ENCODE measurements around the gene PTGIS.
A peak's percentile ranks its signal among the peaks of the same experiment; 100 is the strongest.

PTGIS gene

GRCh38 chr20:49601153-49601924 lies 33.4 kb upstream of the PTGIS start:
- no peak for TF ChIP-seq CTCF (IDR thresholded peaks at IDR 0.05; ENCODE audit: insufficient read depth, low read depth, low read length, missing control alignments)
- H3K4me3 ChIP-seq (ENCODE audit: low read depth, low read length): no peak overlapping the region
- DNase-seq (ENCODE audit: low read depth): no peak

- no peak overlapping the region for H3K4me3 ChIP-seq (ENCODE audit: low read depth, low read length)
- DNase-seq (ENCODE audit: low read depth): no peak
Measured at GRCh38 chr20:49599746-49600113, 31.8 kb upstream of the PTGIS start.

GRCh38 chr20:49597825-49598395 lies 30.0 kb upstream of the PTGIS start:
- no peak for DNase-seq (ENCODE audit: low read depth)
- TF ChIP-seq CTCF (IDR thresholded peaks at IDR 0.05; ENCODE audit: insufficient read depth, low read depth, low read length, missing control alignments): no peak
- no peak overlapping the region for H3K4me3 ChIP-seq (ENCODE audit: low read depth, low read length)

More at GRCh38 chr20:49599746-49600113, 31.8 kb upstream of the PTGIS start:
- no peak for TF ChIP-seq CTCF (IDR thresholded peaks at IDR 0.05; ENCODE audit: insufficient read depth, low read depth, low read length, missing control alignments)

- peak; percentile 52 for DNase-seq (ENCODE audit: low read depth)
- TF ChIP-seq CTCF (IDR thresholded peaks at IDR 0.05; ENCODE audit: insufficient read depth, low read depth, low read length, missing control alignments): no peak
- H3K4me3 ChIP-seq (ENCODE audit: low read depth, low read length): no peak overlapping the region
Measured at GRCh38 chr20:49595811-49596561, 28.0 kb upstream of the PTGIS start.

GRCh38 chr20:49595346-49595745 lies 27.4 kb upstream of the PTGIS start:
- no peak for TF ChIP-seq CTCF (IDR thresholded peaks at IDR 0.05; ENCODE audit: insufficient read depth, low read depth, low read length, missing control alignments)

GRCh38 chr20:49594931-49595315 lies 27.0 kb upstream of the PTGIS start:
- no peak for TF ChIP-seq CTCF (IDR thresholded peaks at IDR 0.05; ENCODE audit: insufficient read depth, low read depth, low read length, missing control alignments)
- no peak overlapping the region for H3K4me3 ChIP-seq (ENCODE audit: low read depth, low read length)
- DNase-seq (ENCODE audit: low read depth): no peak

More at GRCh38 chr20:49595346-49595745, 27.4 kb upstream of the PTGIS start:
- no peak for DNase-seq (ENCODE audit: low read depth)
- H3K4me3 ChIP-seq (ENCODE audit: low read depth, low read length): no peak overlapping the region

All from GM12865 (cell line).